BJ (cell line): Measurements from ENCODE around the gene UTP14C. TPM values are rescaled to one million over a fixed set of nuclear protein-coding genes. Genes with fewer than 3 reads are reported as not detected.
A peak's percentile ranks its signal among the peaks of the same experiment; 100 is the strongest.

Source experiments
- CTCF ChIA-PET: fragments of 350-600 bp; formaldehyde crosslinking; extraction: SDS; loops from one replicate; lab custom pipeline; 2021; ENCODE audit warnings: antibody characterized with exemption, inconsistent platforms; lab: Yijun Ruan, JAX
- POLR2A ChIA-PET: fragments of 300-600 bp; sonication (Branson Sonifier 250); formaldehyde crosslinking; extraction: SDS; loops from one replicate; lab custom pipeline; 2021; ENCODE audit warnings: antibody characterized with exemption; lab: Charles Lee
- DNase-seq: peaks from one replicate; pipeline ENCODE4 v3.0.0-alpha.2; 2011; ENCODE audit warnings: low read depth
- H3K27me3 ChIP-seq: 2 replicates; pipeline ENCODE4 v1.6.0; 2011; ENCODE audit warnings: low read length; ENCODE audit not compliant: control insufficient read depth, insufficient read depth
- H3K36me3 ChIP-seq: 2 replicates; pipeline ENCODE4 v1.5.1; 2011; ENCODE audit warnings: low read length; ENCODE audit not compliant: control insufficient read depth, insufficient read depth
- H3K4me3 ChIP-seq: 2 replicates; pipeline ENCODE4 v1.5.1; 2011; ENCODE audit warnings: low read depth, mild to moderate bottlenecking, control low read depth, low read length
- CTCF ChIP-seq: IDR thresholded peaks from 2 replicates; pipeline ENCODE4 v1.5.1; 2011; ENCODE audit warnings: low read depth, mild to moderate bottlenecking, control low read depth, inconsistent platforms, low read length, moderate library complexity; ENCODE audit not compliant: insufficient read depth
- polyA plus RNA-seq: library from polyadenylated mRNA; depleted of rRNA; stranded (reverse); fragments of >200 nt; gene quantifications from 2 replicates; pipeline ENCODE4 v1.2.3, GENCODE V29; 2011

Gene UTP14C
- polyA plus RNA-seq, 1 experiment = 8.9 TPM

- no peak for DNase-seq
- Histone ChIP-seq H3K27me3 (no peaks in the 10 kb centered on the region; the same call in none of the 2 replicates), H3K36me3 (no peaks in the 10 kb centered on the region), H3K4me3 (peak within 1 kb of the TSS; percentile 96)
- TF ChIP-seq CTCF = peak; percentile 40
- ChIA-PET CTCF (interaction anchor here (1.0 kb wide), 1 partner anchor 577 kb away, joined by 3 read pairs; no protein-coding TSS in a partner anchor), POLR2A (no interaction called here)
Measured at GRCh38 chr13:52010890-52011631, 13.4 kb upstream of the UTP14C start, which contains the start of gene ATP7B. Gene ATP7B (minus strand): TSS chr13:52011450. CDS start chr13:52011337, 113 bp downstream.

- Histone ChIP-seq H3K36me3 (0 out of 2 replicates have a peak, but pooled peaks cover 1% of the 10 kb centered on the region), H3K4me3 (peak within 1 kb of the TSS; percentile 96), H3K27me3 (no peaks in the 10 kb centered on the region; the same call in 1 of the 2 replicates)
- DNase-seq = peak; percentile 91
- POLR2A ChIA-PET = no interaction called here
- CTCF ChIA-PET = interaction anchor here (1.0 to 1.2 kb wide), 3 partner anchors 116 to 578 kb away, joined by 3 read pairs; no protein-coding TSS in a partner anchor
- no peak for TF ChIP-seq CTCF
Measured at GRCh38 chr13:52011632-52012511, 12.6 kb upstream of the UTP14C start, which contains the start of gene ALG11. Gene ALG11 (plus strand): TSS chr13:52012398. CDS start chr13:52012419, 21 bp downstream.

GRCh38 chr13:52012512-52012836 lies 12.0 kb upstream of the UTP14C start:
- CTCF ChIA-PET = interaction anchor here (1.0 to 1.2 kb wide), 2 partner anchors 117 to 437 kb away, joined by 3 read pairs; no protein-coding TSS in a partner anchor
- Histone ChIP-seq H3K27me3 (no peaks in the 10 kb centered on the region; the same call in 1 of the 2 replicates), H3K36me3 (0 out of 2 replicates have a peak, but pooled peaks cover 1% of the 10 kb centered on the region), H3K4me3 (peak overlapping the region; percentile 96)
- no peak for TF ChIP-seq CTCF
- DNase-seq = no peak
- POLR2A ChIA-PET = no interaction called here

- Histone ChIP-seq H3K4me3 (no peak overlapping the region), H3K36me3 (peaks cover 3% of the 10 kb centered on the region; the same call in 1 of the 2 replicates), H3K27me3 (no peaks in the 10 kb centered on the region)
- ChIA-PET CTCF (no interaction called here), POLR2A (no interaction called here)
- TF ChIP-seq CTCF = no peak
- no peak for DNase-seq
Measured at GRCh38 chr13:52016296-52016695, 8.2 kb upstream of the UTP14C start.
